GM12878 (cell line): ENCODE results near the gene YY1. TPM values are rescaled to one million over a fixed set of nuclear protein-coding genes. Genes with fewer than 3 reads are reported as not detected.

Experiments
- ATAC-seq: fragments of 200-7000 bp; cut with Tn5 transposase; 3 replicates; pipeline ENCODE4 v1.9.1; 2020; ENCODE audit warnings: mild to moderate bottlenecking, moderate library complexity
- BruUV-seq: library from RNA; stranded (reverse); fragments of 400-500 nt; replicated peaks from 2 replicates; lab custom pipeline; 2021; lab: Mats Ljungman, UMichigan
- CTCF ChIA-PET: fragments of 300-600 bp; sonication (Branson Sonifier 250); formaldehyde crosslinking; extraction: SDS; loops from one replicate; lab custom pipeline; 2021; ENCODE audit warnings: inconsistent platforms; lab: Yijun Ruan, JAX
- POLR2A ChIA-PET: fragments of 350-600 bp; formaldehyde crosslinking; extraction: SDS; loops from one replicate; lab custom pipeline; 2021; ENCODE audit warnings: inconsistent platforms; lab: Charles Lee
- RAD21 ChIA-PET: fragments of 300-600 bp; sonication (Branson Sonifier 250); formaldehyde crosslinking; loops from one replicate; lab custom pipeline; 2023; ENCODE audit warnings: antibody characterized with exemption; ENCODE audit not compliant: unreplicated experiment; lab: Charles Lee
- SMC1A ChIA-PET: fragments of 300-600 bp; sonication (Branson Sonifier 250); formaldehyde crosslinking; loops from one replicate; lab custom pipeline; 2023; ENCODE audit not compliant: unreplicated experiment, uncharacterized antibody; lab: Charles Lee
- DNase-seq: peaks from one replicate; pipeline ENCODE4 v3.0.0-alpha.2; 2011; ENCODE audit warnings: low read depth, low spot score
- FAIRE-seq: peaks from 3 replicates; lab custom pipeline; 2011; peaks lifted over from hg19 to GRCh38; lab: Jason Lieb, UNC
- H2AFZ ChIP-seq: 2 replicates; pipeline ENCODE4 v1.6.0; 2011; ENCODE audit warnings: low read depth, low read length, control low read depth; ENCODE audit not compliant: control insufficient read depth
- H3K27ac ChIP-seq: 2 replicates; pipeline ENCODE4 v1.5.1; 2011; ENCODE audit warnings: control low read depth; ENCODE audit not compliant: control insufficient read depth, insufficient read depth
- H3K27me3 ChIP-seq, 2 experiments: replicated peaks in 1 of 2; 2 replicates each; pipeline versions ENCODE4 v1.6.0 to v1.6.1; 2011; ENCODE audit warnings: low read length in 1 of 2; ENCODE audit not compliant: control insufficient read depth in 2 of 2, insufficient read depth in 2 of 2
- H3K36me3 ChIP-seq, 2 experiments: 2 replicates each; pipeline ENCODE4 v1.5.1; 2011; ENCODE audit warnings: low read length in 1 of 2; ENCODE audit not compliant: control insufficient read depth in 2 of 2, insufficient read depth in 2 of 2
- H3K4me1 ChIP-seq: 2 replicates; pipeline ENCODE4 v1.6.1; 2011; ENCODE audit warnings: mild to moderate bottlenecking, low read length, moderate library complexity, mixed read lengths; ENCODE audit not compliant: control insufficient read depth, insufficient read depth
- H3K4me2 ChIP-seq: 2 replicates; pipeline ENCODE4 v1.6.0; 2011; ENCODE audit warnings: control low read depth; ENCODE audit not compliant: control insufficient read depth, insufficient read depth
- H3K4me3 ChIP-seq: fragments of 200-600 bp; sonication (generic); 2 replicates; pipeline ENCODE4 v1.5.1; 2016
- H3K79me2 ChIP-seq: 2 replicates; pipeline ENCODE4 v1.6.0; 2011; ENCODE audit warnings: low read length; ENCODE audit not compliant: control insufficient read depth, insufficient read depth
- H3K9ac ChIP-seq: 2 replicates; pipeline ENCODE4 v1.8.0; 2011; ENCODE audit warnings: low read length, control low read depth, mixed read lengths; ENCODE audit not compliant: control insufficient read depth, insufficient read depth
- H3K9me3 ChIP-seq: replicated peaks from 3 replicates; pipeline ENCODE4 v1.5.1; 2011; ENCODE audit warnings: mild to moderate bottlenecking, low read length; ENCODE audit not compliant: control insufficient read depth, insufficient read depth
- H4K20me1 ChIP-seq: 2 replicates; pipeline ENCODE4 v1.6.0; 2011; ENCODE audit not compliant: control insufficient read depth, insufficient read depth
- ASH2L ChIP-seq: fragments of 300-600, 200-600 bp; sonication (generic); IDR thresholded peaks from 2 replicates; pipeline ENCODE4 v1.6.1; 2017; ENCODE audit warnings: low read depth, mild to moderate bottlenecking, borderline replicate concordance
- CHD2 ChIP-seq: IDR thresholded peaks from 2 replicates; pipeline ENCODE4 v1.6.1; 2011; ENCODE audit warnings: low read depth, low read length, improper control_type of control experiment, borderline replicate concordance
- CHD4 ChIP-seq: fragments of 200-600 bp; sonication (generic); IDR thresholded peaks from 2 replicates; pipeline ENCODE4 v1.6.1; 2016; ENCODE audit warnings: mild to moderate bottlenecking
- CREB1 ChIP-seq: IDR thresholded peaks from 2 replicates; pipeline ENCODE4 v1.6.1; 2012; ENCODE audit warnings: low read depth, mild to moderate bottlenecking, inconsistent platforms
- EP300 ChIP-seq, 2 experiments: fragments of 150-350 bp in 1 of 2; IDR thresholded peaks; 2 replicates each; pipeline ENCODE4 v1.6.1; 2011 to 2012; ENCODE audit warnings: low read depth in 2 of 2, low read length in 2 of 2, borderline replicate concordance in 1 of 2, improper control_type of control experiment in 1 of 2, inconsistent platforms in 1 of 2; ENCODE audit not compliant: control insufficient read depth in 1 of 2
- GABPA ChIP-seq: IDR thresholded peaks from 2 replicates; pipeline ENCODE4 v1.6.1; 2014; ENCODE audit warnings: antibody characterized with exemption, low read depth, mild to moderate bottlenecking, inconsistent platforms
- MXI1 ChIP-seq: fragments of 150-350 bp; IDR thresholded peaks from 2 replicates; pipeline ENCODE4 v1.6.1; 2011; ENCODE audit warnings: low read depth, mild to moderate bottlenecking, inconsistent platforms, low read length, improper control_type of control experiment
- NFYB ChIP-seq: IDR thresholded peaks from 2 replicates; pipeline ENCODE4 v1.6.1; 2011; ENCODE audit warnings: low read depth, mild to moderate bottlenecking, low read length, improper control_type of control experiment, moderate library complexity; ENCODE audit not compliant: insufficient read depth
- NR2C1 ChIP-seq: fragments of 450-650 bp; IDR thresholded peaks from 2 replicates; pipeline ENCODE4 v1.6.1; 2017; ENCODE audit warnings: antibody characterized with exemption, mild to moderate bottlenecking, moderate library complexity
- RAD21 ChIP-seq: IDR thresholded peaks from 2 replicates; pipeline ENCODE4 v1.6.1; 2011; ENCODE audit warnings: mild to moderate bottlenecking, low read depth, low read length, moderate library complexity; ENCODE audit not compliant: insufficient read depth
- RBBP5 ChIP-seq: fragments of 200-600 bp; sonication (generic); conservative IDR thresholded peaks from 2 replicates; pipeline ENCODE4 v1.6.1; 2016
- RCOR1 ChIP-seq: conservative IDR thresholded peaks from 2 replicates; pipeline ENCODE4 v1.6.1; 2012; ENCODE audit warnings: low read depth, low read length, improper control_type of control experiment
- RUNX3 ChIP-seq: IDR thresholded peaks from 2 replicates; pipeline ENCODE4 v1.6.1; 2012; ENCODE audit warnings: low read length, inconsistent platforms
- ZNF24 ChIP-seq: fragments of 450-650 bp; IDR thresholded peaks from 2 replicates; pipeline ENCODE4 v1.6.1; 2017; ENCODE audit warnings: antibody characterized with exemption, mild to moderate bottlenecking
- ZNF622 ChIP-seq: fragments of 450-650 bp; IDR thresholded peaks from 2 replicates; pipeline ENCODE4 v1.6.1; 2017; ENCODE audit warnings: mild to moderate bottlenecking, inconsistent platforms
- WGBS: methylation state at CpG from one replicate; pipeline ENCODE4 v1.1.6; 2016; ENCODE audit warnings: low lambda C conversion rate; ENCODE audit not compliant: insufficient replicate concordance, insufficient coverage; ENCODE audit errors: missing lambda C conversion rate; 5-methylcytosine and 5-hydroxymethylcytosine counted together
- in situ Hi-C: fragments of 300-500 bp; cut with MboI; formaldehyde crosslinking; loops from 9 replicates; pipeline ENCODE4 v1.14.3; 2018; ENCODE audit warnings: mixed read lengths
- intact Hi-C: fragments of 100-400 bp; cut with micrococcal nuclease; formaldehyde crosslinking; loops from one replicate; pipeline ENCODE4 v1.14.2; 2022; ENCODE audit not compliant: unreplicated experiment
- polyA plus RNA-seq, 11 experiments: library from polyadenylated mRNA; depleted of rRNA in 4 of 11; unstranded in 6 of 11; stranded (reverse) in 5 of 11; fragments of >200 nt; fragmentation: Nextera tagmentation in 4 of 11; fragmentation: Illumina TruSeq in 1 of 11; extraction: Ambion mirVana in 4 of 11; extraction: Trizol in 1 of 11; gene quantifications; 1 replicate in 1 of 11; 2 replicates in 10 of 11; pipeline versions ENCODE4 v1.2.1 to v1.2.3, GENCODE V29; 2011 to 2016; ENCODE audit warnings: inconsistent platforms in 2 of 11, missing spikeins in 2 of 11, low read depth in 1 of 11
- total RNA-seq, 4 experiments: library from RNA; depleted of rRNA in 3 of 4; stranded (reverse); fragments of >200 nt in 3 of 4; fragmentation: Illumina TruSeq in 1 of 4; extraction: Trizol in 1 of 4; gene quantifications; 2 replicates each; pipeline versions ENCODE4 v1.2.1 to v1.2.3, GENCODE V29; 2013 to 2021
- TF ChIP-seq, protein P1 (sequence below): fragments of 450-650 bp; IDR thresholded peaks from 2 replicates; pipeline ENCODE4 v1.6.1; 2017; ENCODE audit warnings: mild to moderate bottlenecking, moderate library complexity
- TF ChIP-seq, protein P2 (sequence below): IDR thresholded peaks from 2 replicates; pipeline ENCODE4 v1.6.1; 2011; ENCODE audit warnings: borderline replicate concordance, low read depth, mild to moderate bottlenecking, moderate library complexity, mixed read lengths, low read length; ENCODE audit not compliant: insufficient read depth; ENCODE audit errors: extremely low read length

Gene YY1
- total and polyA plus RNA-seq, 10 of the 15 experiments (the other 5 are each of a cell fraction or from before 2014, with no cell fraction given): 23.7 to 74.0 (median 39.9) TPM

DNA sequence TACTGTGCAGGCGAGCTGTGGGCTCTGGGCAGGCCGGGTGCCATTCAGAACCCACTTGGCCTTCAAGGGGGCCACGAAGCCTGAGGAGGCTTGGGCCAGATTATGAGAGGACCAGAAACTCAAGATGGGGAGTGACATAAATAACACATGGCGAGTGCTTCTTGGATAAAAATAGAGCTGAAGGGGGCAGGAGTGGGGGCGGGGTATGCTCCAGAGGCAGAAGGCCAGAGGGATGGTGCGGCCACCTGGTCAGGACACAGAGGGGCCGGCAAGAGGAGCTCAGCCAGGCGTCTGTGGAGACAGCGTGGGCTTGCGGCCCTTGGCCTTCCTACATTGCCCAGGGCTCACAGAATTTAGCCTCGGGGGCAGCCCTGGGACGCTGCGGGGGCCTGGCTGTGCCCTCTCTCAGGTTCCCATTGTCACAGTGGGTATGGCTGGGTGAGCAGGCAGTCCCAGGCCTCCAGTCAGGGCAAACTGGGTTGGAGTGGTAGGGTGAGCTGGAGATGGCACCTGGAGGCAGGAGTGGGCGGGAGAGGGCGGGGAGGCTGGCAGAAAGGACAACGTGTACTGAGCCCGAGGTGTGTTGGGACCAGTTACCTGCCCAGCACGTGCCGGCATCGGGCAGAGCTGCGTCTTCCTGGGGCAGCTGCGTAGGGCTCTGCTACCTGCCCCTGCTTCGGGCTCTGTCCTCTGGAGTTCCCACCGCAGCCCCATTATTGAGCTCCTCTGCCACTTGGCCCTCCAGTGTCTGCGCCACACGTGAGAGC, 74.7 kb downstream of the YY1 start:
- Histone ChIP-seq H2AFZ (no peak overlapping the region), H3K36me3 (no peaks in the 10 kb centered on the region), H3K27ac (no peak overlapping the region), H3K4me3 (no peak overlapping the region), H3K4me2 (no peak overlapping the region), H3K4me1 (peaks cover 10% of the 10 kb centered on the region), H3K27me3 (0 out of 4 replicates have a peak, but pooled peaks cover 0 to 2% of the 10 kb centered on the region in 2 experiments), H3K9ac (no peak overlapping the region), H3K79me2 (no peaks in the 10 kb centered on the region), H3K9me3 (no peaks in the 10 kb centered on the region), H4K20me1 (no peaks in the 10 kb centered on the region)
- in situ Hi-C loops (no loop called here), intact Hi-C loops (no loop called here)
- SMC1A ChIA-PET: interaction anchor here (0.6 kb wide), 1 partner anchor 149 kb away, joined by 4 read pairs; no protein-coding TSS in a partner anchor
- no peak for ATAC-seq
- no peak for TF ChIP-seq RUNX3
- TF ChIP-seq RCOR1: no peak
- TF ChIP-seq, protein P1, sequence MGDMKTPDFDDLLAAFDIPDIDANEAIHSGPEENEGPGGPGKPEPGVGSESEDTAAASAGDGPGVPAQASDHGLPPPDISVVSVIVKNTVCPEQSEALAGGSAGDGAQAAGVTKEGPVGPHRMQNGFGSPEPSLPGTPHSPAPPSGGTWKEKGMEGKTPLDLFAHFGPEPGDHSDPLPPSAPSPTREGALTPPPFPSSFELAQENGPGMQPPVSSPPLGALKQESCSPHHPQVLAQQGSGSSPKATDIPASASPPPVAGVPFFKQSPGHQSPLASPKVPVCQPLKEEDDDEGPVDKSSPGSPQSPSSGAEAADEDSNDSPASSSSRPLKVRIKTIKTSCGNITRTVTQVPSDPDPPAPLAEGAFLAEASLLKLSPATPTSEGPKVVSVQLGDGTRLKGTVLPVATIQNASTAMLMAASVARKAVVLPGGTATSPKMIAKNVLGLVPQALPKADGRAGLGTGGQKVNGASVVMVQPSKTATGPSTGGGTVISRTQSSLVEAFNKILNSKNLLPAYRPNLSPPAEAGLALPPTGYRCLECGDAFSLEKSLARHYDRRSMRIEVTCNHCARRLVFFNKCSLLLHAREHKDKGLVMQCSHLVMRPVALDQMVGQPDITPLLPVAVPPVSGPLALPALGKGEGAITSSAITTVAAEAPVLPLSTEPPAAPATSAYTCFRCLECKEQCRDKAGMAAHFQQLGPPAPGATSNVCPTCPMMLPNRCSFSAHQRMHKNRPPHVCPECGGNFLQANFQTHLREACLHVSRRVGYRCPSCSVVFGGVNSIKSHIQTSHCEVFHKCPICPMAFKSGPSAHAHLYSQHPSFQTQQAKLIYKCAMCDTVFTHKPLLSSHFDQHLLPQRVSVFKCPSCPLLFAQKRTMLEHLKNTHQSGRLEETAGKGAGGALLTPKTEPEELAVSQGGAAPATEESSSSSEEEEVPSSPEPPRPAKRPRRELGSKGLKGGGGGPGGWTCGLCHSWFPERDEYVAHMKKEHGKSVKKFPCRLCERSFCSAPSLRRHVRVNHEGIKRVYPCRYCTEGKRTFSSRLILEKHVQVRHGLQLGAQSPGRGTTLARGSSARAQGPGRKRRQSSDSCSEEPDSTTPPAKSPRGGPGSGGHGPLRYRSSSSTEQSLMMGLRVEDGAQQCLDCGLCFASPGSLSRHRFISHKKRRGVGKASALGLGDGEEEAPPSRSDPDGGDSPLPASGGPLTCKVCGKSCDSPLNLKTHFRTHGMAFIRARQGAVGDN: no peak
- no peak for TF ChIP-seq EP300 (IDR thresholded peaks at IDR 0.05; ENCODE audit: borderline replicate concordance in 1 of 2, control insufficient read depth in 1 of 2, low read depth in 2 of 2, low read length in 2 of 2)
- TF ChIP-seq NR2C1: no peak
- no peak for TF ChIP-seq GABPA
- no peak for TF ChIP-seq RBBP5
- TF ChIP-seq CHD4: no peak
- TF ChIP-seq, protein P2, sequence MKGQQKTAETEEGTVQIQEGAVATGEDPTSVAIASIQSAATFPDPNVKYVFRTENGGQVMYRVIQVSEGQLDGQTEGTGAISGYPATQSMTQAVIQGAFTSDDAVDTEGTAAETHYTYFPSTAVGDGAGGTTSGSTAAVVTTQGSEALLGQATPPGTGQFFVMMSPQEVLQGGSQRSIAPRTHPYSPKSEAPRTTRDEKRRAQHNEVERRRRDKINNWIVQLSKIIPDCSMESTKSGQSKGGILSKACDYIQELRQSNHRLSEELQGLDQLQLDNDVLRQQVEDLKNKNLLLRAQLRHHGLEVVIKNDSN: no peak
- no peak for TF ChIP-seq MXI1
- no peak for TF ChIP-seq NFYB
- TF ChIP-seq RAD21: no peak
- TF ChIP-seq ZNF622: no peak
- no peak for TF ChIP-seq ASH2L
- no peak for TF ChIP-seq CREB1
- TF ChIP-seq ZNF24: no peak
- TF ChIP-seq CHD2: no peak
- no TSS peak for BruUV-seq
- FAIRE-seq: no peak
- 77% methylated on average over 26 of the region's 26 CpGs for WGBS
- DNase-seq: no peak
- CTCF ChIA-PET: interaction anchor here (0.9 to 2.0 kb wide), 5 partner anchors 11 to 120 kb away, joined by 3 to 9 read pairs (median 4); no protein-coding TSS in a partner anchor
- RAD21 ChIA-PET: interaction anchor here (1.1 to 1.7 kb wide), 3 partner anchors 10 to 62 kb away, joined by 3 to 6 read pairs (median 4); a partner anchor contains a TSS
- POLR2A ChIA-PET: interaction anchor here (0.8 kb wide), 1 partner anchor 62 kb away, joined by 3 read pairs; a partner anchor contains a TSS
